NT2/D1 (cell line): ENCODE data around the gene ABHD17C.

ENCODE experiments used
- SUZ12 ChIP-seq: IDR thresholded peaks from 2 replicates; pipeline ENCODE4 v1.6.1; 2011; ENCODE audit not compliant: insufficient read length, insufficient read depth; ENCODE audit errors: extremely low read depth
- YY1 ChIP-seq: IDR thresholded peaks from 2 replicates; pipeline ENCODE4 v1.6.1; 2011; ENCODE audit not compliant: insufficient read length, insufficient read depth

GRCh38 chr15:80654299-80654698 is 40.8 kb upstream of the ABHD17C start:
- TF ChIP-seq YY1 (no peak), SUZ12 (no peak)
